ENCODE results near the gene SELENOI.

DNA sequence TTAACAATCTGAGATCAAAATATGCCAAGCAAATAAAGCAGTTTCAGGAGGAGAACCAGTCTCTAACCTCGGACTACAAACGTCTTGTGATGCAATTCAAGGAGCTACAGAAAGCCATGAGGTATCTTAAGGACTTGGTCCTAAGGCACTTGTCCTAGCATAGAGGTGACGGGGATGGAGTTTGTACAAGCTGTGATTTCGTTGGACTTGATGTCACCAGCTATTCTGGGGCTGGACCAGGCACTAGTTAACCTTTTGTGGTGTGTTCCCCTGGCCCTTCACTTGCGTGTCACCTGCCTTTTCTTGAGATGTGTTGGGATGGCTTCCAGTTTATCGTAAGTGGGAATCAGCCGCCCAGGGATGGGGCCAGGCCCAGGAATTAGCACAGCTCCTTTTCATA is 98.3 kb downstream of the SELENOI start:
- TF ChIP-seq, protein P1, sequence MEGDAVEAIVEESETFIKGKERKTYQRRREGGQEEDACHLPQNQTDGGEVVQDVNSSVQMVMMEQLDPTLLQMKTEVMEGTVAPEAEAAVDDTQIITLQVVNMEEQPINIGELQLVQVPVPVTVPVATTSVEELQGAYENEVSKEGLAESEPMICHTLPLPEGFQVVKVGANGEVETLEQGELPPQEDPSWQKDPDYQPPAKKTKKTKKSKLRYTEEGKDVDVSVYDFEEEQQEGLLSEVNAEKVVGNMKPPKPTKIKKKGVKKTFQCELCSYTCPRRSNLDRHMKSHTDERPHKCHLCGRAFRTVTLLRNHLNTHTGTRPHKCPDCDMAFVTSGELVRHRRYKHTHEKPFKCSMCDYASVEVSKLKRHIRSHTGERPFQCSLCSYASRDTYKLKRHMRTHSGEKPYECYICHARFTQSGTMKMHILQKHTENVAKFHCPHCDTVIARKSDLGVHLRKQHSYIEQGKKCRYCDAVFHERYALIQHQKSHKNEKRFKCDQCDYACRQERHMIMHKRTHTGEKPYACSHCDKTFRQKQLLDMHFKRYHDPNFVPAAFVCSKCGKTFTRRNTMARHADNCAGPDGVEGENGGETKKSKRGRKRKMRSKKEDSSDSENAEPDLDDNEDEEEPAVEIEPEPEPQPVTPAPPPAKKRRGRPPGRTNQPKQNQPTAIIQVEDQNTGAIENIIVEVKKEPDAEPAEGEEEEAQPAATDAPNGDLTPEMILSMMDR (IDR thresholded peaks at IDR 0.05; ENCODE audit: low read depth, low read length, poor library complexity, severe bottlenecking), result no peak
- no peak for TF ChIP-seq EZH2phosphoT487 (IDR thresholded peaks at IDR 0.05; ENCODE audit: borderline replicate concordance, low read length)

Measured in DOHH2 (cell line).